Measurements from ENCODE around the gene NUDT22. TPM values are rescaled to one million over a fixed set of nuclear protein-coding genes. Genes with fewer than 3 reads are reported as not detected.

NUDT22 gene
- total RNA-seq, 2 experiments from 2014 or later: 58.4 to 69.6 TPM

- peak within 1 kb of the TSS; percentile 83 for H3K4me3 Mint-ChIP-seq
- DNase-seq: peak; percentile 88
- peak within 1 kb of the TSS; percentile 86 for H3K27ac Mint-ChIP-seq
- H3K27me3 Mint-ChIP-seq: no peaks in the 10 kb centered on the region
- H3K4me1 Mint-ChIP-seq: peaks cover 38% of the 10 kb centered on the region
- H3K9me3 Mint-ChIP-seq: no peaks in the 10 kb centered on the region
- peaks cover 4% of the 10 kb centered on the region for H3K36me3 Mint-ChIP-seq
These were observed 4.3 kb downstream of the NUDT22 start, which contains the start of gene DNAJC4 for GRCh38 chr11:64230171-64230984. DNAJC4 (plus strand) TSS chr11:64230548; CDS start chr11:64230855, 307 bp downstream.

GRCh38 chr11:64230985-64231365 lies 4.9 kb downstream of the NUDT22 start:
- H3K4me3 Mint-ChIP-seq: peak overlapping the region; percentile 83
- peak overlapping the region; percentile 86 for H3K27ac Mint-ChIP-seq
- DNase-seq: no peak
- H3K4me1 Mint-ChIP-seq: peaks cover 40% of the 10 kb centered on the region
- peaks cover 4% of the 10 kb centered on the region for H3K36me3 Mint-ChIP-seq
- H3K27me3 Mint-ChIP-seq: no peaks in the 10 kb centered on the region
- H3K9me3 Mint-ChIP-seq: no peaks in the 10 kb centered on the region

GRCh38 chr11:64231546-64231945 lies 5.5 kb downstream of the NUDT22 start:
- Mint-ChIP-seq H3K4me3 (peak overlapping the region; percentile 83), H3K4me1 (peaks cover 40% of the 10 kb centered on the region), H3K9me3 (no peaks in the 10 kb centered on the region), H3K27me3 (no peaks in the 10 kb centered on the region), H3K27ac (peak overlapping the region; percentile 38), H3K36me3 (peaks cover 4% of the 10 kb centered on the region)
- no peak for DNase-seq

- Mint-ChIP-seq H3K9me3 (no peaks in the 10 kb centered on the region), H3K4me1 (peaks cover 37% of the 10 kb centered on the region), H3K4me3 (no peak overlapping the region), H3K36me3 (peaks cover 4% of the 10 kb centered on the region), H3K27me3 (no peaks in the 10 kb centered on the region), H3K27ac (no peak overlapping the region)
- DNase-seq: no peak
These were observed 6.3 kb downstream of the NUDT22 start for GRCh38 chr11:64232182-64232966.

DNA sequence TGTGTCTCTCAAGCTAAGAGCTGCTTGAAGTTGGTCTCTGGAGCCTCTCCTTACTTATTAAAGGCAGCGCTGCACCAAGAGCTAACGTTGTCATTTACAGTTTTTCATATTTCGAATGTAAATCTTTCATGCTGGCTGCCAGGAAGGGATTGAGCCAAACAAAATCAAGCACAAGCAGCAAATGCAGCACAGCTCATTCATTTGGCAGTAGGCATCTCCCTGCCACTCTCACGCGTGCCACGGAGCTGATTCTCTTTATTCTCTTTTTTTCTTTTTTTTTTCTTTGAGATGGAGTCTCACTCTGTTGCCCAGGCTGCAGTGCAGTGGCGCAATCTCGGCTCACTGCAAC lies 6.9 kb downstream of the NUDT22 start:
- Mint-ChIP-seq H3K9me3 (no peaks in the 10 kb centered on the region), H3K4me3 (peak overlapping the region; percentile 18), H3K36me3 (peaks cover 4% of the 10 kb centered on the region), H3K27ac (peak overlapping the region; percentile 34), H3K4me1 (peaks cover 31% of the 10 kb centered on the region), H3K27me3 (no peaks in the 10 kb centered on the region)
- DNase-seq: no peak

GRCh38 chr11:64233913-64234586 lies 8.0 kb downstream of the NUDT22 start, which contains the start of gene VEGFB:
VEGFB (plus strand) TSS chr11:64234584; CDS start chr11:64234834, 250 bp downstream.
- Mint-ChIP-seq H3K27ac (peak within 1 kb of the TSS; percentile 75), H3K4me1 (peaks cover 31% of the 10 kb centered on the region), H3K27me3 (no peaks in the 10 kb centered on the region), H3K9me3 (no peaks in the 10 kb centered on the region), H3K36me3 (peaks cover 2% of the 10 kb centered on the region), H3K4me3 (peak within 1 kb of the TSS; percentile 91)
- peak; percentile 76 for DNase-seq

DNA sequence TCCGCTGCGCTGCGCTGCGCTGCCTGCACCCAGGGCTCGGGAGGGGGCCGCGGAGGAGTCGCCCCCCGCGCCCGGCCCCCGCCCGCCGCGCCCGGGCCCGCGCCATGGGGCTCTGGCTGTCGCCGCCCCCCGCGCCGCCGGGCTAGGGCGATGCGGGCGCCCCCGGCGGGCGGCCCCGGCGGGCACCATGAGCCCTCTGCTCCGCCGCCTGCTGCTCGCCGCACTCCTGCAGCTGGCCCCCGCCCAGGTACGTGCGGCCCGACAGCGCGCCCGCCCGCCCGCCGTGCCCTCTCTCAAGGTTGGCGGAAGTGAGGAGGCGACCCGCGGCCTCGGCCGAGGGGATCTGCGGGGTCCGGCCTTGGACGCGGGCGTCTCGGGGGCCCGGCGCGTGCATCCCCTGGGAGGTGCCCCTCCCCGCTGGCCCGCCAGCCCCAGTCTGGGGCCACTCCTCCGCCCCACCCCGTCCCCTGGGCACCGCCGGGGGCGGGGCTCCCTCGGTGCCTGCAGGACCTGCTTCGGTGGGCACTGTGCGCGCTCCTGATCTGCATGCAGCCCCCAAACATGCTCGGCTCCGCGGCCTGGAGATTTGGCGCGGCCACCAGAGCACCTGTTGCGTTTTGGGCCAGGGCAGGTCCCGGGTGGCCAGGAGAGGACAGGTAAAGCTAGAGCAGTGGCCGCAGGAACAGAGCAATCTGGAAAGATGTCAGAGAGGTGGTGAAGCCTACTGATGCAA lies 8.7 kb downstream of the NUDT22 start:
- Mint-ChIP-seq H3K27ac (peak overlapping the region; percentile 75), H3K27me3 (no peaks in the 10 kb centered on the region), H3K4me3 (peak overlapping the region; percentile 91), H3K9me3 (no peaks in the 10 kb centered on the region), H3K36me3 (peaks cover 3% of the 10 kb centered on the region), H3K4me1 (peaks cover 29% of the 10 kb centered on the region)
- DNase-seq: peak; percentile 68

- Mint-ChIP-seq H3K27me3 (no peaks in the 10 kb centered on the region), H3K9me3 (no peaks in the 10 kb centered on the region), H3K36me3 (peaks cover 9% of the 10 kb centered on the region), H3K27ac (peak overlapping the region; percentile 75), H3K4me1 (peaks cover 34% of the 10 kb centered on the region), H3K4me3 (peak overlapping the region; percentile 91)
- DNase-seq: no peak
These were observed 9.5 kb downstream of the NUDT22 start for GRCh38 chr11:64235437-64236161.

DNA sequence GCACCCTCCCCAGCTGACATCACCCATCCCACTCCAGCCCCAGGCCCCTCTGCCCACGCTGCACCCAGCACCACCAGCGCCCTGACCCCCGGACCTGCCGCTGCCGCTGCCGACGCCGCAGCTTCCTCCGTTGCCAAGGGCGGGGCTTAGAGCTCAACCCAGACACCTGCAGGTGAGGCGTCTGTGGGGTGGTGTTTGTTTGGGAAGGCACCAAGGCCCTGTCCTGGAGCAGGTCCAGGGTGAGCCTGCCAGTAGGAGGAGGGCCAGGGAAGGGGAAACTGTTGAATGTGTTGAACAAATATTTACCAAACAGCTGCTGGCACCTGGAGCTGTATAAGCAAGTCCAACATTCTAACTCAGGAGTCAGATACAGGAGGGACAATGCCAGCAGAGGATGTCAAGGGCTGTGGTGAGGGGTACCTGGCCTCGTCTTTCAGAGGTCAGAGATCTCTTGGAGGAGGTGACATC lies 11.4 kb downstream of the NUDT22 start:
- Mint-ChIP-seq H3K27ac (peak overlapping the region; percentile 45), H3K27me3 (no peaks in the 10 kb centered on the region), H3K4me3 (no peak overlapping the region), H3K36me3 (peaks cover 14% of the 10 kb centered on the region), H3K4me1 (peaks cover 25% of the 10 kb centered on the region), H3K9me3 (no peaks in the 10 kb centered on the region)
- no peak for DNase-seq

DNA sequence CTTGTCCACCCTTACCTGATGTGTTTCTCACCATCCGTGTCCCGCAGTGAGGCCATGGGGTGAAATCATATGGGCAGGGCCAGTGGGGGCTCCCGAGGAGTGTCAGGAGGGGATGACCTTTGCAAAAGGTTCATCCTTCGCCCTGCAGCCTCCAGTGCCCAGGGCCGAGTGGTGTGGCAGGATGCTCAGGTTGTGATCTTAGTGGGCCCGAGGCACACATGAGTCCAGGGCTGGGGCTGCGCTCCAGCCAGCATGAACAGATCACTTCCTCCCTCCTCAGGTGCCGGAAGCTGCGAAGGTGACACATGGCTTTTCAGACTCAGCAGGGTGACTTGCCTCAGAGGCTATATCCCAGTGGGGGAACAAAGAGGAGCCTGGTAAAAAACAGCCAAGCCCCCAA lies 12.0 kb downstream of the NUDT22 start:
- no peaks in the 10 kb centered on the region for H3K9me3 Mint-ChIP-seq
- peak overlapping the region; percentile 35 for H3K27ac Mint-ChIP-seq
- no peak overlapping the region for H3K4me3 Mint-ChIP-seq
- no peak for DNase-seq
- peaks cover 18% of the 10 kb centered on the region for H3K36me3 Mint-ChIP-seq
- peaks cover 26% of the 10 kb centered on the region for H3K4me1 Mint-ChIP-seq
- no peaks in the 10 kb centered on the region for H3K27me3 Mint-ChIP-seq

GRCh38 chr11:64238999-64239398 lies 12.9 kb downstream of the NUDT22 start:
- Mint-ChIP-seq H3K4me3 (no peak overlapping the region), H3K9me3 (no peaks in the 10 kb centered on the region), H3K36me3 (peaks cover 25% of the 10 kb centered on the region), H3K4me1 (peaks cover 32% of the 10 kb centered on the region), H3K27ac (peak overlapping the region; percentile 50), H3K27me3 (no peaks in the 10 kb centered on the region)
- no peak for DNase-seq

- no peak for DNase-seq
- Mint-ChIP-seq H3K36me3 (peaks cover 25% of the 10 kb centered on the region), H3K4me3 (peak overlapping the region; percentile 95), H3K27ac (peak overlapping the region; percentile 97), H3K27me3 (no peaks in the 10 kb centered on the region), H3K9me3 (no peaks in the 10 kb centered on the region), H3K4me1 (peaks cover 35% of the 10 kb centered on the region)
These were observed 13.8 kb downstream of the NUDT22 start for GRCh38 chr11:64239662-64240434.

Data from activated naive CD8-positive, alpha-beta T cell treated with anti-CD3 and anti-CD28 coated beads for 36 hours (primary cell).